K562 (cell line): ENCODE data around the gene NAV2. TPM values are rescaled to one million over a fixed set of nuclear protein-coding genes. Genes with fewer than 3 reads are reported as not detected.

Experiments used
- ATF7 ChIP-seq: fragments of 450-650 bp; IDR thresholded peaks from 2 replicates; pipeline ENCODE4 v1.7.1; 2014; ENCODE audit warnings: mild to moderate bottlenecking, moderate library complexity
- CREBBP ChIP-seq: IDR thresholded peaks from one replicate; pipeline ENCODE4 v1.6.1; 2012; ENCODE audit warnings: low read depth, mild to moderate bottlenecking, control low read depth, inconsistent platforms, low read length
- CTBP1 ChIP-seq: fragments of 450-650 bp; IDR thresholded peaks from 2 replicates; pipeline ENCODE4 v1.6.1; 2016; ENCODE audit warnings: borderline replicate concordance
- DDX20 ChIP-seq: fragments of 450-650 bp; IDR thresholded peaks from 2 replicates; pipeline ENCODE4 v1.6.1; 2016; ENCODE audit warnings: missing genetic modification characterization, low read depth, mild to moderate bottlenecking, missing compliant biosample characterization, moderate library complexity
- NFE2 ChIP-seq: IDR thresholded peaks from 2 replicates; pipeline ENCODE4 v1.6.1; 2014; ENCODE audit warnings: antibody characterized with exemption, low read depth
- NR2C1 ChIP-seq, 2 experiments: fragments of 450-650 bp; IDR thresholded peaks; 2 replicates each; pipeline ENCODE4 v1.6.1; 2017; ENCODE audit warnings: mild to moderate bottlenecking in 2 of 2, antibody characterized with exemption in 1 of 2, inconsistent platforms in 1 of 2, missing compliant biosample characterization in 1 of 2, missing genetic modification characterization in 1 of 2
- SMARCC2 ChIP-seq: fragments of 450-650 bp; IDR thresholded peaks from 2 replicates; pipeline ENCODE4 v1.6.1; 2017; ENCODE audit warnings: antibody characterized with exemption, moderate library complexity, mild to moderate bottlenecking, low read depth
- SOX6 ChIP-seq: fragments of 450-650 bp; IDR thresholded peaks from 2 replicates; pipeline ENCODE4 v1.6.1; 2014; ENCODE audit warnings: mild to moderate bottlenecking
- polyA plus RNA-seq, 8 experiments: library from polyadenylated mRNA; depleted of rRNA in 4 of 8; stranded (reverse) in 5 of 8; unstranded in 3 of 8; fragments of >200 nt; fragmentation: Nextera tagmentation in 2 of 8; fragmentation: Illumina TruSeq in 1 of 8; extraction: Ambion mirVana in 2 of 8; extraction: Trizol in 1 of 8; gene quantifications; 2 replicates each; pipeline versions ENCODE4 v1.2.1 to v1.2.3, GENCODE V29; 2011 to 2014; ENCODE audit warnings: inconsistent platforms in 1 of 8, missing spikeins in 1 of 8
- total RNA-seq, 7 experiments: library from RNA; depleted of rRNA in 6 of 7; stranded (reverse); fragments of >200 nt in 6 of 7; fragmentation: Illumina TruSeq in 2 of 7; extraction: Trizol in 2 of 7; gene quantifications; 2 replicates each; pipeline versions ENCODE4 v1.2.1 to v1.2.3, GENCODE V29; 2011 to 2021; ENCODE audit warnings: low replicate concordance in 1 of 7
- TF ChIP-seq, protein P1 (sequence below): fragments of 450-650 bp; IDR thresholded peaks from 2 replicates; pipeline ENCODE4 v1.6.1; 2016; ENCODE audit warnings: mild to moderate bottlenecking, moderate library complexity

Gene NAV2
- total and polyA plus RNA-seq, 9 of the 15 experiments (the other 6 are each of a cell fraction or from before 2014, with no cell fraction given), result 0.03 to 0.35 (median 0.05) TPM

DNA sequence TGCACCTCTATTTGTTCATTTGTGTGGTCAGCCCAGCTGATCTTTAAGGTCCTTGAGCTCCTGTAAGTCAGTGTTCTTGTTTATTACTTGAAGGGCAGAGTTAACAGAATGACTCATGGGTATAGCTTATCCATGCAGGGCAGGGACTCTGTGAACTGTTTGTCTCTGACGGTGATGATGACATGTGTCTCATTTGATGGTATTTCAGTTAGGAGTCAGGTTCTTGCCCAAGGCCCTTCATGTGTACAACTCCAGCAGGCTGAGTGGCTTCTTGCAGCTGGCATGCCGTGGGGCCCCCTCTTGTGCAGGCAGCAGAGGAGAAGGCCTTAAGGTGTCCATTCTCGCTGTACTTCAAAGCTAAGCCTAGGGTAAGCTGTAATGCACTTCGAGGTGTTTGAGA is 282.5 kb downstream of the NAV2 start (continued):
- TF ChIP-seq, protein P1, sequence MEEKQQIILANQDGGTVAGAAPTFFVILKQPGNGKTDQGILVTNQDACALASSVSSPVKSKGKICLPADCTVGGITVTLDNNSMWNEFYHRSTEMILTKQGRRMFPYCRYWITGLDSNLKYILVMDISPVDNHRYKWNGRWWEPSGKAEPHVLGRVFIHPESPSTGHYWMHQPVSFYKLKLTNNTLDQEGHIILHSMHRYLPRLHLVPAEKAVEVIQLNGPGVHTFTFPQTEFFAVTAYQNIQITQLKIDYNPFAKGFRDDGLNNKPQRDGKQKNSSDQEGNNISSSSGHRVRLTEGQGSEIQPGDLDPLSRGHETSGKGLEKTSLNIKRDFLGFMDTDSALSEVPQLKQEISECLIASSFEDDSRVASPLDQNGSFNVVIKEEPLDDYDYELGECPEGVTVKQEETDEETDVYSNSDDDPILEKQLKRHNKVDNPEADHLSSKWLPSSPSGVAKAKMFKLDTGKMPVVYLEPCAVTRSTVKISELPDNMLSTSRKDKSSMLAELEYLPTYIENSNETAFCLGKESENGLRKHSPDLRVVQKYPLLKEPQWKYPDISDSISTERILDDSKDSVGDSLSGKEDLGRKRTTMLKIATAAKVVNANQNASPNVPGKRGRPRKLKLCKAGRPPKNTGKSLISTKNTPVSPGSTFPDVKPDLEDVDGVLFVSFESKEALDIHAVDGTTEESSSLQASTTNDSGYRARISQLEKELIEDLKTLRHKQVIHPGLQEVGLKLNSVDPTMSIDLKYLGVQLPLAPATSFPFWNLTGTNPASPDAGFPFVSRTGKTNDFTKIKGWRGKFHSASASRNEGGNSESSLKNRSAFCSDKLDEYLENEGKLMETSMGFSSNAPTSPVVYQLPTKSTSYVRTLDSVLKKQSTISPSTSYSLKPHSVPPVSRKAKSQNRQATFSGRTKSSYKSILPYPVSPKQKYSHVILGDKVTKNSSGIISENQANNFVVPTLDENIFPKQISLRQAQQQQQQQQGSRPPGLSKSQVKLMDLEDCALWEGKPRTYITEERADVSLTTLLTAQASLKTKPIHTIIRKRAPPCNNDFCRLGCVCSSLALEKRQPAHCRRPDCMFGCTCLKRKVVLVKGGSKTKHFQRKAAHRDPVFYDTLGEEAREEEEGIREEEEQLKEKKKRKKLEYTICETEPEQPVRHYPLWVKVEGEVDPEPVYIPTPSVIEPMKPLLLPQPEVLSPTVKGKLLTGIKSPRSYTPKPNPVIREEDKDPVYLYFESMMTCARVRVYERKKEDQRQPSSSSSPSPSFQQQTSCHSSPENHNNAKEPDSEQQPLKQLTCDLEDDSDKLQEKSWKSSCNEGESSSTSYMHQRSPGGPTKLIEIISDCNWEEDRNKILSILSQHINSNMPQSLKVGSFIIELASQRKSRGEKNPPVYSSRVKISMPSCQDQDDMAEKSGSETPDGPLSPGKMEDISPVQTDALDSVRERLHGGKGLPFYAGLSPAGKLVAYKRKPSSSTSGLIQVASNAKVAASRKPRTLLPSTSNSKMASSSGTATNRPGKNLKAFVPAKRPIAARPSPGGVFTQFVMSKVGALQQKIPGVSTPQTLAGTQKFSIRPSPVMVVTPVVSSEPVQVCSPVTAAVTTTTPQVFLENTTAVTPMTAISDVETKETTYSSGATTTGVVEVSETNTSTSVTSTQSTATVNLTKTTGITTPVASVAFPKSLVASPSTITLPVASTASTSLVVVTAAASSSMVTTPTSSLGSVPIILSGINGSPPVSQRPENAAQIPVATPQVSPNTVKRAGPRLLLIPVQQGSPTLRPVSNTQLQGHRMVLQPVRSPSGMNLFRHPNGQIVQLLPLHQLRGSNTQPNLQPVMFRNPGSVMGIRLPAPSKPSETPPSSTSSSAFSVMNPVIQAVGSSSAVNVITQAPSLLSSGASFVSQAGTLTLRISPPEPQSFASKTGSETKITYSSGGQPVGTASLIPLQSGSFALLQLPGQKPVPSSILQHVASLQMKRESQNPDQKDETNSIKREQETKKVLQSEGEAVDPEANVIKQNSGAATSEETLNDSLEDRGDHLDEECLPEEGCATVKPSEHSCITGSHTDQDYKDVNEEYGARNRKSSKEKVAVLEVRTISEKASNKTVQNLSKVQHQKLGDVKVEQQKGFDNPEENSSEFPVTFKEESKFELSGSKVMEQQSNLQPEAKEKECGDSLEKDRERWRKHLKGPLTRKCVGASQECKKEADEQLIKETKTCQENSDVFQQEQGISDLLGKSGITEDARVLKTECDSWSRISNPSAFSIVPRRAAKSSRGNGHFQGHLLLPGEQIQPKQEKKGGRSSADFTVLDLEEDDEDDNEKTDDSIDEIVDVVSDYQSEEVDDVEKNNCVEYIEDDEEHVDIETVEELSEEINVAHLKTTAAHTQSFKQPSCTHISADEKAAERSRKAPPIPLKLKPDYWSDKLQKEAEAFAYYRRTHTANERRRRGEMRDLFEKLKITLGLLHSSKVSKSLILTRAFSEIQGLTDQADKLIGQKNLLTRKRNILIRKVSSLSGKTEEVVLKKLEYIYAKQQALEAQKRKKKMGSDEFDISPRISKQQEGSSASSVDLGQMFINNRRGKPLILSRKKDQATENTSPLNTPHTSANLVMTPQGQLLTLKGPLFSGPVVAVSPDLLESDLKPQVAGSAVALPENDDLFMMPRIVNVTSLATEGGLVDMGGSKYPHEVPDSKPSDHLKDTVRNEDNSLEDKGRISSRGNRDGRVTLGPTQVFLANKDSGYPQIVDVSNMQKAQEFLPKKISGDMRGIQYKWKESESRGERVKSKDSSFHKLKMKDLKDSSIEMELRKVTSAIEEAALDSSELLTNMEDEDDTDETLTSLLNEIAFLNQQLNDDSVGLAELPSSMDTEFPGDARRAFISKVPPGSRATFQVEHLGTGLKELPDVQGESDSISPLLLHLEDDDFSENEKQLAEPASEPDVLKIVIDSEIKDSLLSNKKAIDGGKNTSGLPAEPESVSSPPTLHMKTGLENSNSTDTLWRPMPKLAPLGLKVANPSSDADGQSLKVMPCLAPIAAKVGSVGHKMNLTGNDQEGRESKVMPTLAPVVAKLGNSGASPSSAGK, result peak; percentile 63; the same call in 1 of the 2 replicates
- no peak for TF ChIP-seq DDX20
- no peak for TF ChIP-seq NR2C1 (IDR thresholded peaks at IDR 0.05)
- peak; percentile 54; the same call in 1 of the 2 replicates for TF ChIP-seq NR2C1 (tag; IDR thresholded peaks at IDR 0.05)
- peak; percentile 78 for TF ChIP-seq CTBP1
- TF ChIP-seq SMARCC2, result peak; percentile 40; the same call in 1 of the 2 replicates
- TF ChIP-seq NFE2, result peak; percentile 74
- TF ChIP-seq SOX6, result peak; percentile 44
- TF ChIP-seq CREBBP, result no peak
- peak; percentile 73; the same call in 1 of the 2 replicates for TF ChIP-seq ATF7
